Heart left ventricle (tissue), 13 donors: ENCODE measurements around the gene TMIE.

Experiments used
- CTCF ChIP-seq, 12 donors: fragments of 200-600 bp; sonication (generic) in 4 of 12; IDR thresholded peaks; one replicate each; pipeline versions ENCODE4 v1.5.0 to v1.8.0; 2018 to 2022; ENCODE audit warnings: antibody characterized with exemption in 12 of 12, mild to moderate bottlenecking in 5 of 12
- POLR2A ChIP-seq, 2 donors: fragments of 450-650 bp; IDR thresholded peaks; one replicate each; pipeline ENCODE4 v1.6.1; 2017; ENCODE audit warnings: antibody characterized with exemption in 2 of 2, mild to moderate bottlenecking in 2 of 2, moderate library complexity in 2 of 2
- donor health status: ischemic (EF 13 %, LVEDD 7.1; RV severe dilation, severe dysfunction).
- donor health status: DM: no; HTN: yes; CAD: no.
- donor health status: DM: no; HTN: no; CAD: no.
- donor health status: ischemic (EF 25% LVEDD 6.9; RV normal size, moderate dysfunction).
- donor health status: ischemic (EF 25% LVEDD 5.7; RV mildly dilated, moderate dysfunction).
- donor health status: ischemic (EF 35%, LVEDD 5.7; RV mildly dilated, moderate dysfunction).
- donor health status: nonischemic (EF 11% LVEDD 7.7; RV severe dilation, severe dysfunction).
- donor health status: DM: yes; HTN: yes; CAD: no.
- donor health status: PGD.
- donor health status: ischemic (EF 29% LVEDD 5.4; RV normal size, mild dysfunction).
- donor health status: nonischemic (EF 23%, LVEDD 6.1; RV moderate dilation, normal function).

DNA sequence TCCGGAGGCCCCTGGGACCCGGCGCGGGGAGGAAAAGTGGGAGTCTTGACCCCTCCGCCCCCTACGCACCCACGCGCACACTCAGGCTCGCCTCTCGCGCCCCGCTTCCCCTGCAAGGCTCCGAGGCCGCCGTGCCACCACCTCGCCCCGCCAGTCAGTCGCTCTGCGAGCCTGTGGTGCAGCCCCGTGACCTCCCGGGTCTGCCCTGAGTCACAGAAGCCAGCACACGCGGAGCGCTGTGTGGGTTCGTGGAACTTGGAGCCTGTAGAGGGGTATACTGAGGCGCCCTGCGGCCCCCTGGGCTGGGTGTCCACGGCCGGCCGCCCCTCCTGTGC is 7.3 kb upstream of the TMIE start:
- no peak for TF ChIP-seq CTCF (IDR thresholded peaks at IDR 0.05)
- no peak for TF ChIP-seq POLR2A (IDR thresholded peaks at IDR 0.05)
